Mesendoderm (in vitro differentiated cells): ENCODE results near the gene TALDO1.

Experiments used
- DNase-seq: peaks from one replicate; pipeline ENCODE4 v3.0.0; 2013
- H2AK5ac ChIP-seq: 2 replicates; pipeline ENCODE4 v1.6.1; 2013; ENCODE audit warnings: low read length, inconsistent platforms
- H2BK120ac ChIP-seq: 2 replicates; pipeline ENCODE4 v1.6.1; 2013; ENCODE audit warnings: low read depth, mild to moderate bottlenecking, low read length, moderate library complexity, mixed read lengths
- H2BK15ac ChIP-seq: replicated peaks from 2 replicates; pipeline ENCODE4 v1.6.1; 2013; ENCODE audit warnings: low read depth, mild to moderate bottlenecking, moderate library complexity
- H2BK5ac ChIP-seq: 2 replicates; pipeline ENCODE4 v1.6.1; 2013; ENCODE audit warnings: low read length, inconsistent platforms
- H3K18ac ChIP-seq: 2 replicates; pipeline ENCODE4 v1.6.1; 2013; ENCODE audit warnings: mild to moderate bottlenecking, low read length, mixed read lengths
- H3K23ac ChIP-seq: one replicate; pipeline ENCODE4 v1.6.1; 2013; ENCODE audit warnings: low read length
- H3K27ac ChIP-seq: 2 replicates; pipeline ENCODE4 v1.5.1; 2013; ENCODE audit warnings: low read depth, mild to moderate bottlenecking, inconsistent platforms, low read length, moderate library complexity
- H3K27me3 ChIP-seq: 2 replicates; pipeline ENCODE4 v1.6.1; 2013; ENCODE audit warnings: low read length, control low read depth, mild to moderate bottlenecking, inconsistent platforms; ENCODE audit not compliant: insufficient read depth, poor library complexity
- H3K36me3 ChIP-seq: 2 replicates; pipeline ENCODE4 v1.6.1; 2013; ENCODE audit warnings: low read length, inconsistent platforms; ENCODE audit not compliant: control insufficient read depth, insufficient read depth
- H3K4ac ChIP-seq: one replicate; pipeline ENCODE4 v1.6.1; 2013; ENCODE audit warnings: low read depth, mild to moderate bottlenecking, low read length, moderate library complexity
- H3K4me1 ChIP-seq: 2 replicates; pipeline ENCODE4 v1.6.1; 2013; ENCODE audit warnings: low read depth, low read length, inconsistent platforms; ENCODE audit not compliant: control insufficient read depth
- H3K4me2 ChIP-seq: 2 replicates; pipeline ENCODE4 v1.6.1; 2013; ENCODE audit warnings: low read length
- H3K4me3 ChIP-seq: 2 replicates; pipeline ENCODE4 v1.5.1; 2013; ENCODE audit warnings: mild to moderate bottlenecking, low read length
- H3K56ac ChIP-seq: one replicate; pipeline ENCODE4 v1.6.1; 2013; ENCODE audit warnings: low read length
- H3K79me1 ChIP-seq: 2 replicates; pipeline ENCODE4 v1.6.1; 2013; ENCODE audit warnings: low read length, inconsistent platforms
- H3K79me2 ChIP-seq: 2 replicates; pipeline ENCODE4 v1.6.1; 2013; ENCODE audit warnings: mild to moderate bottlenecking, low read length; ENCODE audit not compliant: control insufficient read depth, insufficient read depth
- H3K9ac ChIP-seq: 2 replicates; pipeline ENCODE4 v1.6.1; 2013; ENCODE audit warnings: low read length, inconsistent platforms
- H4K5ac ChIP-seq: one replicate; pipeline ENCODE4 v1.6.1; 2013; ENCODE audit warnings: low read length
- H4K8ac ChIP-seq: one replicate; pipeline ENCODE4 v1.6.1; 2013; ENCODE audit warnings: low read depth, mild to moderate bottlenecking, control low read depth, low read length, moderate library complexity
- WGBS: extraction: QIAGEN DNeasy Blood & Tissue Kit; methylation state at CpG from one replicate; pipeline ENCODE4 v1.1.7; 2013; ENCODE audit warnings: low lambda C conversion rate, missing lambda C conversion rate; ENCODE audit not compliant: insufficient coverage; ENCODE audit errors: extremely low coverage; 5-methylcytosine and 5-hydroxymethylcytosine counted together

The TALDO1 gene

DNA sequence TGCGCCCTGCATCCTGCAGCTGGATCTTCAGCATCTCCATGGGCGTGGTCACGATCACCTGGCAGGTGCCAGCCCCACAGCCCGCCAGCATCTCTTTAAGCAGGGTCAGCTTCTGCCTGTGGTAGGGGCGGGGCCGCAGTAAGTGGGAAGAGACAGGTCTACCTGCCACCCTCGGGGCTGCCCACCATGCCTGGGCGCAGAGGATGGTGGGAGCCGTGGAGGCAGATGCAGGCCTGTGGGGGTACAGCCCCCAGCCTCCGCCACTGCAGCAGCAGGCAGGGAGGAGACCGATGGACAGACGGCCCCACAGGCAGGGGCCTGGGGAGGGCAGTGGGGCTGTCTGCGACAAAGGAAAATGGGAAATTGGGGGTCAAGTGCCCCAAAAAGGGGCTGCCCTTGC, 45.6 kb downstream of the TALDO1 start:
- DNase-seq = no peak
- no peak overlapping the region for H4K5ac ChIP-seq
- H2BK5ac ChIP-seq = no peak overlapping the region
- no peak overlapping the region for H2AK5ac ChIP-seq
- no peak overlapping the region for H2BK120ac ChIP-seq
- H3K27ac ChIP-seq = no peak overlapping the region
- H3K23ac ChIP-seq = no peak overlapping the region
- WGBS = no CpG with 5 or more reads among the region's 13 CpGs
- no peak overlapping the region for H3K18ac ChIP-seq
- H4K8ac ChIP-seq = no peak overlapping the region
- no peak overlapping the region for H3K4me2 ChIP-seq
- H3K4ac ChIP-seq = no peak overlapping the region
- H3K79me2 ChIP-seq = peaks cover 3% of the 10 kb centered on the region
- H3K4me1 ChIP-seq = no peaks in the 10 kb centered on the region
- H3K27me3 ChIP-seq = no peaks in the 10 kb centered on the region
- H3K4me3 ChIP-seq = no peak overlapping the region
- no peak overlapping the region for H3K56ac ChIP-seq
- H3K36me3 ChIP-seq = no peaks in the 10 kb centered on the region
- no peak overlapping the region for H3K9ac ChIP-seq
- peaks cover 4% of the 10 kb centered on the region for H3K79me1 ChIP-seq
- no peak overlapping the region for H2BK15ac ChIP-seq

DNA sequence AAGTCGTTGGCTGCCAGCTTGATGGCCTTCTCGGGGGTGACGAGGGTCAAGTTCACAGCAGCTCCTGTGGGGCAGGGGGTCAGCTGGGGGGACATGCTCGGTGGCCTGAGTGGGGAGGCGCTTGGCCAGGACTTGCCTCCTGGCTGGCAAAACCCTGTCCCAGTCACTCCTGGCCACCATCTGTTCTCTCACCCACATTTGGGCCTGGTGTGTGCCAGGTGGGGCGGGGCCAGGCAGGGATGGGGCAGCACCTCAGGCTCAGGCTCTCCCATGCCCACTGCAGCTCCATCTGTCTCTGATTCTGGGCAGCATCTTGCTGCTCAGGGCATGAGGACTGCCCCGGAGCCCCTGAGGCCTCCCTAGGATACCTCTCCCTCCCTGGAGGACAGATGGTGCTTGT, 46.3 kb downstream of the TALDO1 start:
- Histone ChIP-seq H3K4me1 (no peaks in the 10 kb centered on the region), H3K4me2 (no peak overlapping the region), H3K79me1 (peaks cover 4% of the 10 kb centered on the region), H3K27me3 (no peaks in the 10 kb centered on the region), H4K8ac (no peak overlapping the region), H2BK15ac (no peak overlapping the region), H3K56ac (no peak overlapping the region), H4K5ac (no peak overlapping the region), H3K9ac (no peak overlapping the region), H2AK5ac (no peak overlapping the region), H2BK5ac (no peak overlapping the region), H3K4me3 (no peak overlapping the region), H3K18ac (no peak overlapping the region), H3K79me2 (peaks cover 3% of the 10 kb centered on the region), H3K36me3 (no peaks in the 10 kb centered on the region), H3K23ac (no peak overlapping the region), H2BK120ac (no peak overlapping the region), H3K4ac (no peak overlapping the region), H3K27ac (no peak overlapping the region)
- no peak for DNase-seq
- WGBS = no CpG with 5 or more reads among the region's 7 CpGs

DNA sequence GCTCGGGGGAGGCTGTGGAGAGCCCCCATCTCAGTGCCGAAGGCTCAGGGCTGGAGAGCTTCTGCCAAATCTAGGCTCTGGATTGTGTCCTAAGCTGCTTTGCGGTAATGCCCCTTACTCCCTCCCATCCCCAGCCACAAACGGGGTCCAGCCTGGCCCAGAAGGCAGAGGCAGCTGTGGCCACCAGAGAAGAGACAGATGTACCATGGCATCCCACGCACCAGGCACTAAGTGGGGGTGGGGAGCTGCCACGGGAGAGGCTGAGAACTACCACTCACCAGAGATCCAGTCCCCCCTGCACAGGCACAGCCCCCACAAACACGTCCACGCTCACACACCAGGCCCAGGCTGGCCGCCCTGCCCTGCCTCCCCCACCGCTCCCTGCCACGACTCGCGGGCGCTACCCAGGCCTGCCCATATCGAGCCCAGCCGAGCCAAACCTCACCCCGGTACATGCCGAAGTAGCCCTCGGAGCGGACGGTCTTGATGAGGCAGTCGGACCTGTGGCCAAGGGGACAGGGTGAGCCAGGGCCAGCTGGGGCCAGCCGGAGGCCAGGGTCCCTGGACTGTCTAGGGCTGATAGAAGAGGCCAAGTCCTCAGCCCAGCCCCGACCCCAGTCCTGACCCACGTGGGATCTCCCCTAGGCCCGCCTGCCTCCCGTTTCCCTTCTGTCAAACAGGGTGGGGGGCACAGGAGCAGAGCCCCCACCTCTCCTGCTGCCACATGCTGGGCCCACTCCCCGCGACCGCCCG, 46.9 kb downstream of the TALDO1 start:
- Histone ChIP-seq H3K79me1 (peaks cover 4% of the 10 kb centered on the region), H2BK5ac (no peak overlapping the region), H3K79me2 (peaks cover 3% of the 10 kb centered on the region), H3K18ac (no peak overlapping the region), H3K27ac (no peak overlapping the region), H3K9ac (no peak overlapping the region), H3K4me3 (no peak overlapping the region), H3K56ac (no peak overlapping the region), H3K4me1 (no peaks in the 10 kb centered on the region), H4K5ac (no peak overlapping the region), H3K27me3 (no peaks in the 10 kb centered on the region), H2BK15ac (no peak overlapping the region), H3K23ac (no peak overlapping the region), H3K36me3 (no peaks in the 10 kb centered on the region), H4K8ac (no peak overlapping the region), H3K4ac (no peak overlapping the region), H2AK5ac (no peak overlapping the region), H2BK120ac (no peak overlapping the region), H3K4me2 (no peak overlapping the region)
- no peak for DNase-seq
- WGBS = no CpG with 5 or more reads among the region's 31 CpGs

GRCh38 chr11:794766-795633, 47.7 kb downstream of the TALDO1 start:
- no peak overlapping the region for H3K18ac ChIP-seq
- H3K4me1 ChIP-seq = no peaks in the 10 kb centered on the region
- H3K4me2 ChIP-seq = no peak overlapping the region
- DNase-seq = no peak
- H3K27ac ChIP-seq = no peak overlapping the region
- no CpG with 5 or more reads among the region's 38 CpGs for WGBS
- H2BK5ac ChIP-seq = no peak overlapping the region
- no peaks in the 10 kb centered on the region for H3K27me3 ChIP-seq
- H2BK15ac ChIP-seq = no peak overlapping the region
- no peak overlapping the region for H2BK120ac ChIP-seq
- peaks cover 4% of the 10 kb centered on the region for H3K79me1 ChIP-seq
- H4K8ac ChIP-seq = no peak overlapping the region
- H3K4me3 ChIP-seq = no peak overlapping the region
- H3K56ac ChIP-seq = no peak overlapping the region
- peaks cover 3% of the 10 kb centered on the region for H3K79me2 ChIP-seq
- no peak overlapping the region for H3K4ac ChIP-seq
- H4K5ac ChIP-seq = no peak overlapping the region
- no peaks in the 10 kb centered on the region for H3K36me3 ChIP-seq
- H2AK5ac ChIP-seq = no peak overlapping the region
- no peak overlapping the region for H3K23ac ChIP-seq
- no peak overlapping the region for H3K9ac ChIP-seq

GRCh38 chr11:795634-796564, 48.6 kb downstream of the TALDO1 start:
- Histone ChIP-seq H3K27me3 (no peaks in the 10 kb centered on the region), H2BK5ac (no peak overlapping the region), H3K4me2 (no peak overlapping the region), H2BK15ac (no peak overlapping the region), H3K4me1 (no peaks in the 10 kb centered on the region), H3K56ac (peak overlapping the region; percentile 56), H4K8ac (no peak overlapping the region), H3K23ac (no peak overlapping the region), H2BK120ac (no peak overlapping the region), H3K18ac (no peak overlapping the region), H3K4ac (no peak overlapping the region), H4K5ac (no peak overlapping the region), H2AK5ac (no peak overlapping the region), H3K9ac (peak overlapping the region; percentile 22), H3K79me1 (peaks cover 4% of the 10 kb centered on the region), H3K27ac (no peak overlapping the region), H3K79me2 (peaks cover 3% of the 10 kb centered on the region), H3K4me3 (no peak overlapping the region), H3K36me3 (no peaks in the 10 kb centered on the region)
- no CpG with 5 or more reads among the region's 26 CpGs for WGBS
- no peak for DNase-seq
